ENCODE data around the gene PLLP.
"Not testable (repeated sequence)": the region's sequence is repeated elsewhere in the genome, so short reads cannot be mapped to it uniquely, and the experiment has no call there.

The PLLP gene

GRCh38 chr16:57273826-57274225, 10.6 kb downstream of the PLLP start:
- H3K4me3 ChIP-seq (ENCODE audit: low read depth, low read length), result no peak overlapping the region

DNA sequence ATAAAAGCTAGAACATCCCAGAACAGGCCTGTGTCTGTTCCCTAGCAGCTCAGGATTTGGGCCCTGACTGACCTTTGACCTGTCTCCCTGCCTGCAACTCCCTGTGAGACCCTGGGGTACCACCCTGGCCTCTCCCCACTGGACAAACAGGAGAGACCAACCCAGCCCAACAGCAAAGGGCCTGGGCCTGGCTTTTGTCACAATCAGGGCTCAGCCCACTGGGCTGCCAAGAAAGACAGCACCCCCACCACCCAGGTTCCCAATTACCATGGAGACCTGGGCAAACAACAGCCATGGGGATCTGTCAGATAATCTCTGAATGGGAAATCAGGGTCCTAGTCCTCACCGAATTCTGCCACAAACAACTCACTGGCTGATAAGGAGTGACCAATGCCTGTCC, 11.1 kb downstream of the PLLP start:
- no peak overlapping the region for H3K4me3 ChIP-seq (ENCODE audit: low read depth, low read length)

DNA sequence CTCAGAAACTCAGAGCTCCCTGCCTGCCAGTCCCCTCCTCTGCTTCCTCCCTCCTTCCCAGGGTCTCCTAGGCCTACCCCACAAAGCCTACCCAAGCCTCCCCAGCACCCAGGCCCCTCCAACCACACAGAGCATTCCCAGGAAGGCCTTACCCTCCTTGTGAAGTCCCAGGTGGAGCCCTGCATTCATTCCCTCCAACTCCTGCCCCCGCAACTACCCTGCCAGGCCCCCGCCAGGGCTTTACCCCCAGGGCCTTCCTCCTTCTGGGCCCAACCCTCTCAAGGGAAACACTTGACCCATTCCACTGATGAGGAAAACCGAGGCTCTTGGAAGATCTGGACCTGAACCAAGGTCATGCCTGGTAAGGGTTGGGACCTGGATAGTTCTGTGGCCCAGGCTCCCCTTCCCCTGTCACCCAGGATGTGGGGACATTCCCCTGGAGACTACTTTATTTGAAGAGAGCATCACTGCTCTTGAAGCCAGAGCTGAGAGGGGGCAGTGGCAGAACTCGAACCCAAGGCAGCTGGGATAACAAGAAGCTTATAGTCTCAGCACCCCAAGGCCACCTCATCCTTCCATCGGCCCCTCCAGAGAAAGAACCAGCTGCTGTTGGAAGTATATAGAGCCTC, 12.5 kb downstream of the PLLP start:
- H3K4me3 ChIP-seq (ENCODE audit: low read depth, low read length), result no peak overlapping the region

- no peak overlapping the region for H3K4me3 ChIP-seq (ENCODE audit: low read depth, low read length)
These were observed 13.5 kb downstream of the PLLP start for GRCh38 chr16:57271063-57271345.

GRCh38 chr16:57270221-57271062, 14.0 kb downstream of the PLLP start:
- H3K4me3 ChIP-seq (ENCODE audit: low read depth, low read length), result no peak overlapping the region

- no peak overlapping the region for H3K4me3 ChIP-seq (ENCODE audit: low read depth, low read length)
These were observed 15.4 kb downstream of the PLLP start for GRCh38 chr16:57268804-57269800.

- not testable (repeated sequence) for H3K4me3 ChIP-seq (ENCODE audit: low read depth, low read length)
These were observed 17.1 kb downstream of the PLLP start for GRCh38 chr16:57267343-57267742.

- no peak overlapping the region for H3K4me3 ChIP-seq (ENCODE audit: low read depth, low read length)
These were observed 17.8 kb downstream of the PLLP start for GRCh38 chr16:57266531-57267260.

DNA sequence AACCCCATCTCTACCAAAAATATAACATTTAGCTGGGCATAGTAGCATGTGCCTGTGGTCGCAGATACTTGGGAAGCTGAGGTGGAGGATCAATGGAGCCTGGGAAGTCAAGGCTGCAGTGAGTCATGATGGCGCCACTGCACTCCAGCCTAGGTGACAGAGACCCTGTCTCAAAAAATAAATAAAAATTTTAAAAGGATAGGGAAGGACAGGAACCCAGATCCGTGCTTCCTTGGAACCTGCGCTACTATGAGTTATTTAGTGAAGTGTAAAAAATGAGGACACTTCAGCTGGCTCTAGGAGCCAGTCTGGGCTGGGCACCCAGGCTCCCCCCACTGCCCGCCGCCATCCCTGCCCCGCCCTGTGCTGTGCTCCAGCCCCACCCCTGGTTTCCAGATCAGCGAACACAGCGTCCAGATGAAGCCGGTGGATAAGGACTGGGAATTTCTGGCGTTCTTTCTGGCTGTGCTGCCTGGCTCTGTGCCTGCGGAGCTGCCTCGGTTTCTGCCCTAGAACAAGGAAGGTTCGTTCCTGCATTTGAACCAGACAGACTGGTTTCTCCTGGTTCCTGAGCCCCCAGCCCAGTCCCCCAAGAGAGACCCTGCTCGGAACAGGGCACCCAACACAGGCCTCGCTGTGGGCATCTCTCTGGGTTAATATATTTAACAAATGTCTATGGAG, 18.5 kb downstream of the PLLP start:
- H3K4me3 ChIP-seq (ENCODE audit: low read depth, low read length), result no peak overlapping the region

DNA sequence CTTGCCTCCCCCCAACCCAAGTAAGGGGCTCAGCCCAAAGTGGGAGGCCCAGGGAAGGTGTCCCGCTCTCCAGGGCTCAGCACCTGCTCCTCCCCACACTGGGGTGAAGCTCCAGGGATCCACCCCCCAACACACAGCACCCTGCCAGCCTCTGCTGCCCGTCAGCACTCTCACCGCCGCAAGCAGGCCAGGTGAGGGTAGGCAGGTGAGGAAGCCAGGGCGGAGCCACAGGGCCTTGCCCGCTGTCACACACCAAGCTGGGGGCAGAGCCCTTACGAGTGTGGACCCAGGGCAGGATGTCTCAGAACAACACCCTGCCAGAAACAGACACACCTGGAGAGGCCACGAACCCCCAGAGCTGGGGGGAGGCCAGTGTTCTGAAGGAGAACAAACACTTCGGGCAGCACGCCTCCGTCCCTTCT, 19.5 kb downstream of the PLLP start:
- H3K4me3 ChIP-seq (ENCODE audit: low read depth, low read length), result no peak overlapping the region

DNA sequence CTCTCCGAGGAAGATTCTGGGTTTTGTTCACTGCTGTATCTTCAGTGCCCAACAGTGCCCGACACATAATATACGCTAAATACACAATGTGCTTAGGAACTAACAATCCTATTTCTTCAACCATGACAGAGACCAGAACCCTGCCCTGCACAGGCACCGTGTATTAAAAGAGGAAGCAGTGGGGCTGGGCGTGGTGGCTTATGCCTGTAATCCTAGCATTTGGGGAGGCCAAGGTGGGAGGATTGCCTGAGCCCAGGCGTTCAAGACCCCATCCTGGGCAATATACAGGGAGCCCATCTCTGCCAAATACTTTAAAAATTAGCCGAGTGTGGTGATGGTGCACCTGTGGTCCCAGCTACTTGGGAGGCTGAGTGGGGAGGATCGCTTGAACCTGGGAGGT, 20.1 kb downstream of the PLLP start:
- no peak overlapping the region for H3K4me3 ChIP-seq (ENCODE audit: low read depth, low read length)

DNA sequence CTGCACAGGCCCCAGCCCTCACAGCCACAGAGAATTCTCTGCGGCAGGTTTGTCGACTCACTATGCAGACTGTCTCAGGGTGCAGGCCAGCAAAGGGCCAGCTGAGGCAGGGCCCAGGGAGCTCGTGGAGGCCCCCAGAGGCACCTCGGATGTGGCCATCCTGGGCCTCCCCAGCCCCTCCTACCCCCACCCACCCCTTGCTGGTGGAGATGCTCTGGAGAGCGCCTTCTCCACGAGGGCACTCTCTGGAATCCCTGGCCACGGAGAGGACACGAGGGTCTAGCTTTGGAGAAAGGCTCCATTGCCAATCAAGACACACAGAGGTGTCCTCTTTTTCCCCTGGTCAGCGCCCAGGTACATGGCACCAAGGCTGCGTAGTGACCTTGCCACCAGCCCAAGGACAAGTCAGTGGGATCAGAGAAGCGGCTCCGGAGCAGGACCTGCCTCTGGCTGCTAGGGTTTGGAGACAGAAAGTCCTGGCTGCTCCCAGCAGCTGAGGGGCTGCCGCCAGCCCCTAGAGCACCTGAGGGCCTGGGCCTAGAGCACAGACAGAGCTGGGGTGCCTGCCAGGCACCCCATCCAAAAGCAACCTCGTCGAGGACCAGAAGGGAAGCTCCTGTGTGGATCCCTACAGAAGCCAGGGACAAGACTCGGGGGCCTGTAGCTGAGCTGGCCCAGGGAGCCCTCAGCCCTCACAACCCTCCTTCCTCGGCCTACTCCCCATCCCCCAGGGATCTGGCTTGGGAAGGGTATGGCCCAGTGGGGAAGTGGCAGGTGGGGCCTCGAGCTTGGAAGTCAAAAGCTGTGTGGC, 20.7 kb downstream of the PLLP start:
- H3K4me3 ChIP-seq (ENCODE audit: low read depth, low read length), result no peak overlapping the region

- no peak overlapping the region for H3K4me3 ChIP-seq (ENCODE audit: low read depth, low read length)
These were observed 21.5 kb downstream of the PLLP start for GRCh38 chr16:57262841-57263540.

DNA sequence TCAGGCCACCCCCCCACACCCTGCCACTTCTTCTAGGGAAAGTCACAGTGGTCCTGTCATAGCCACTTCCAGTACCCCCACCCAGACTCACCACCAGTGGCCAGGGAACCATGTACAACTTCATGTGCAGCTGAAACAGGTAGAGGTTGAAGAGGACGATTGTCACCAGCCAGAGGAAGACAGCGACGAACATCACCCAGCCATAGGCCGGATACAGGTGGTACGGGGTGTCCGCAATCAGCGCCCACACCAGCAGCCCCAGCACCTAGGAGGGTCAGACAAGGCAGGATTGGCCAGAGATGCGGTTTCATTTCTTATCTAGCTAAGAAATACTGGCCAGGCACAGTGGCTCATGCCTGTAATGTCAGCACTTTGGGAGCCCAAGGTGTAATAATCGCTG, 22.7 kb downstream of the PLLP start:
- no peak overlapping the region for H3K4me3 ChIP-seq (ENCODE audit: low read depth, low read length)

- no peak overlapping the region for H3K4me3 ChIP-seq (ENCODE audit: low read depth, low read length)
These were observed 24.1 kb downstream of the PLLP start for GRCh38 chr16:57260294-57260929.

- H3K4me3 ChIP-seq (ENCODE audit: low read depth, low read length), result no peak overlapping the region
These were observed 25.5 kb downstream of the PLLP start for GRCh38 chr16:57258910-57259475.

DNA sequence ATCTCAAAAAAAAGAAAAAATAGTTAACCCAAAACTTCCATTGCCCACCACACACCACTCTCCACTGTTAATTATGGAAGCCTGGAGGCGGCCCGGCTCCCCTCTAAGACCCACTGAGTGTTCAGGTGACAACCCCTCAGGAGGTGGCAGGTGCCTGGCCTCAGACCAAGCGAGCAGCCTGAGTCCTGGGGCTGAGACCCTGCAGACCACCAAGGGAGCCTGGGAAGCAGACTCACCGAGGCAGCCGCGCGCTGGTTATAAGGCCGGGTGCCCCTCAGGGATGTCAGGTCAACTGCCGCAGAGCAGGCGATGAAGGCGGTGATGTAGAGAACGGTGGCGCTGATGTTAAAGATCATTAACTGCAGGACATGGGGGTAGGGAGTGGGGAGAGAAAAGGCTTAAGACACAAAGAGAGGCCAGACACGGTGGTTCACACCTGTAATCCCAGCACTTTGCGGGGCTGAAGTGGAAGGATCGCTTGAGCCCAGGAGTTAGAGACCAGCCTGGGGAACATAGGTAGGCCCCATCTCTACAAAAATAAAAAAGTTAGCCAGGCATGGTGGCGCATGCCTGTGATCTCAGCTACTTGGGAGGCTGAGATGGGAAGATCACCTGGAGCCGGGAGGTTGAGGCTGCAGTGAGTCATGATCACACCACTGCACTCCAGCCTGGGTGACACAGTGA, 26.1 kb downstream of the PLLP start:
- H3K4me3 ChIP-seq (ENCODE audit: low read depth, low read length), result no peak overlapping the region

Measured in iPS-11a (cell line).